Neural progenitor cell (in vitro differentiated cells): ENCODE results near the gene ANKRD6. TPM values are rescaled to one million over a fixed set of nuclear protein-coding genes. Genes with fewer than 3 reads are reported as not detected.

Source experiments
- DNase-seq: peaks from one replicate; pipeline ENCODE4 v3.0.0-alpha.2; 2016; ENCODE audit warnings: low spot score
- H2AFZ ChIP-seq: fragments of 200-600 bp; sonication (generic); replicated peaks from 2 replicates; pipeline ENCODE4 v1.6.1; 2016; ENCODE audit warnings: antibody characterized with exemption
- H3F3A ChIP-seq: fragments of 200-600 bp; sonication (generic); 2 replicates; pipeline ENCODE4 v1.6.1; 2016; ENCODE audit warnings: antibody characterized with exemption, low read depth
- H3K27ac ChIP-seq: fragments of 200-600 bp; sonication (generic); 2 replicates; pipeline ENCODE4 v1.5.1; 2016; ENCODE audit warnings: mild to moderate bottlenecking
- H3K27me3 ChIP-seq: fragments of 200-600 bp; sonication (generic); 2 replicates; pipeline ENCODE4 v1.6.1; 2016; ENCODE audit warnings: mild to moderate bottlenecking, moderate library complexity
- H3K36me3 ChIP-seq: fragments of 200-600 bp; sonication (generic); 2 replicates; pipeline ENCODE4 v1.5.1; 2016
- H3K4me1 ChIP-seq: fragments of 200-600 bp; sonication (generic); 2 replicates; pipeline ENCODE4 v1.6.1; 2016; ENCODE audit warnings: mixed run types
- H3K4me2 ChIP-seq: fragments of 200-600 bp; sonication (generic); 2 replicates; pipeline ENCODE4 v1.6.1; 2016
- H3K4me3 ChIP-seq: fragments of 200-600 bp; sonication (generic); 2 replicates; pipeline ENCODE4 v1.5.1; 2016
- H3K79me2 ChIP-seq: fragments of 200-600 bp; sonication (generic); 2 replicates; pipeline ENCODE4 v1.6.1; 2016; ENCODE audit warnings: low read depth
- H3K9ac ChIP-seq: fragments of 200-600 bp; sonication (generic); 2 replicates; pipeline ENCODE4 v1.6.1; 2016
- H3K9me3 ChIP-seq: fragments of 200-600 bp; sonication (generic); 2 replicates; pipeline ENCODE4 v1.5.1; 2016; ENCODE audit warnings: low read depth
- H4K20me1 ChIP-seq: fragments of 200-600 bp; sonication (generic); 2 replicates; pipeline ENCODE4 v1.6.1; 2016; ENCODE audit warnings: low read depth
- H3K27ac Mint-ChIP-seq: 3 replicates; pipeline ENCODE4 v1.8.0; 2021; ENCODE audit warnings: mixed read lengths
- H3K27me3 Mint-ChIP-seq: 2 replicates; pipeline ENCODE4 v1.8.0; 2022; ENCODE audit warnings: low read depth, mild to moderate bottlenecking, inconsistent platforms, moderate library complexity, mixed read lengths; ENCODE audit not compliant: insufficient read depth
- H3K36me3 Mint-ChIP-seq: 3 replicates; pipeline ENCODE4 v1.8.0; 2021; ENCODE audit warnings: mixed read lengths
- H3K4me1 Mint-ChIP-seq: 3 replicates; pipeline ENCODE4 v1.8.0; 2021; ENCODE audit warnings: mixed read lengths
- H3K4me3 Mint-ChIP-seq: 3 replicates; pipeline ENCODE4 v1.8.0; 2021; ENCODE audit warnings: mild to moderate bottlenecking, moderate library complexity, mixed read lengths
- H3K9me3 Mint-ChIP-seq: 3 replicates; pipeline ENCODE4 v1.8.0; 2020; ENCODE audit warnings: mixed read lengths
- CTCF ChIP-seq: fragments of 200-600 bp; sonication (generic); IDR thresholded peaks from 2 replicates; pipeline ENCODE4 v1.5.1; 2017; ENCODE audit warnings: antibody characterized with exemption, mild to moderate bottlenecking
- EZH2 ChIP-seq: fragments of 200-600 bp; sonication (generic); IDR thresholded peaks from 2 replicates; pipeline ENCODE4 v1.6.1; 2017; ENCODE audit warnings: antibody characterized with exemption, mild to moderate bottlenecking, moderate library complexity
- EZH2phosphoT487 ChIP-seq: fragments of 200-600 bp; sonication (generic); IDR thresholded peaks from 2 replicates; pipeline ENCODE4 v1.6.1; 2017; ENCODE audit warnings: antibody characterized with exemption
- total RNA-seq: library from RNA; depleted of rRNA; stranded (reverse); fragments of >200 nt; gene quantifications from 2 replicates; pipeline ENCODE4 v1.2.3, GENCODE V29; 2015; ENCODE audit warnings: low replicate concordance

The ANKRD6 gene
- total RNA-seq, 1 donor from 2014 or later: 36.3 TPM

GRCh38 chr6:89604653-89605052, 171.7 kb downstream of the ANKRD6 start:
- no peaks in the 10 kb centered on the region for H4K20me1 ChIP-seq
- TF ChIP-seq EZH2phosphoT487 (no peak), CTCF (peak; percentile 27), EZH2 (no peak)
- Mint-ChIP-seq H3K9me3 (no peaks in the 10 kb centered on the region), H3K27me3 (no peaks in the 10 kb centered on the region), H3K27ac (peak overlapping the region; percentile 29), H3K4me1 (peaks cover 4% of the 10 kb centered on the region), H3K36me3 (peaks cover 6% of the 10 kb centered on the region), H3K4me3 (no peak overlapping the region)
- H3F3A ChIP-seq: no peaks in the 10 kb centered on the region
- no peaks in the 10 kb centered on the region for H3K4me1 ChIP-seq
- no peak overlapping the region for H3K4me2 ChIP-seq
- no peaks in the 10 kb centered on the region for H3K27me3 ChIP-seq
- H3K79me2 ChIP-seq: no peaks in the 10 kb centered on the region
- no peak overlapping the region for H2AFZ ChIP-seq
- no peaks in the 10 kb centered on the region for H3K36me3 ChIP-seq
- no peaks in the 10 kb centered on the region for H3K9me3 ChIP-seq
- no peak overlapping the region for H3K4me3 ChIP-seq
- no peak overlapping the region for H3K9ac ChIP-seq
- peak; percentile 49 for DNase-seq
- no peak overlapping the region for H3K27ac ChIP-seq

- Histone ChIP-seq H3K79me2 (no peaks in the 10 kb centered on the region), H3K9ac (no peak overlapping the region), H3K4me1 (no peaks in the 10 kb centered on the region), H3K27me3 (no peaks in the 10 kb centered on the region), H4K20me1 (no peaks in the 10 kb centered on the region), H3K27ac (no peak overlapping the region), H3K4me2 (no peak overlapping the region), H3K4me3 (no peak overlapping the region), H3K9me3 (no peaks in the 10 kb centered on the region), H3K36me3 (no peaks in the 10 kb centered on the region), H2AFZ (no peak overlapping the region), H3F3A (no peaks in the 10 kb centered on the region)
- peaks cover 4% of the 10 kb centered on the region for H3K4me1 Mint-ChIP-seq
- no peaks in the 10 kb centered on the region for H3K27me3 Mint-ChIP-seq
- H3K4me3 Mint-ChIP-seq: no peak overlapping the region
- DNase-seq: no peak
- H3K36me3 Mint-ChIP-seq: peaks cover 15% of the 10 kb centered on the region
- TF ChIP-seq EZH2phosphoT487: no peak
- no peak for TF ChIP-seq EZH2
- TF ChIP-seq CTCF: no peak
- H3K9me3 Mint-ChIP-seq: no peaks in the 10 kb centered on the region
- H3K27ac Mint-ChIP-seq: no peak overlapping the region
These were observed 172.9 kb downstream of the ANKRD6 start for GRCh38 chr6:89605861-89606260.

- Mint-ChIP-seq H3K27ac (peak overlapping the region; percentile 50), H3K4me1 (peaks cover 11% of the 10 kb centered on the region), H3K4me3 (no peak overlapping the region), H3K36me3 (peaks cover 15% of the 10 kb centered on the region), H3K27me3 (no peaks in the 10 kb centered on the region), H3K9me3 (no peaks in the 10 kb centered on the region)
- Histone ChIP-seq H3K79me2 (no peaks in the 10 kb centered on the region), H4K20me1 (no peaks in the 10 kb centered on the region), H2AFZ (no peak overlapping the region), H3K4me2 (no peak overlapping the region), H3K4me3 (no peak overlapping the region), H3K27me3 (no peaks in the 10 kb centered on the region), H3K9ac (no peak overlapping the region), H3F3A (no peaks in the 10 kb centered on the region), H3K27ac (no peak overlapping the region), H3K9me3 (no peaks in the 10 kb centered on the region), H3K36me3 (no peaks in the 10 kb centered on the region), H3K4me1 (peaks cover 12% of the 10 kb centered on the region)
- DNase-seq: peak; percentile 74
- TF ChIP-seq EZH2phosphoT487 (no peak), CTCF (peak; percentile 99), EZH2 (no peak)
These were observed 177.2 kb downstream of the ANKRD6 start for GRCh38 chr6:89610149-89610642.
